ENCODE results near the gene ASPN.

The ASPN gene

DNA sequence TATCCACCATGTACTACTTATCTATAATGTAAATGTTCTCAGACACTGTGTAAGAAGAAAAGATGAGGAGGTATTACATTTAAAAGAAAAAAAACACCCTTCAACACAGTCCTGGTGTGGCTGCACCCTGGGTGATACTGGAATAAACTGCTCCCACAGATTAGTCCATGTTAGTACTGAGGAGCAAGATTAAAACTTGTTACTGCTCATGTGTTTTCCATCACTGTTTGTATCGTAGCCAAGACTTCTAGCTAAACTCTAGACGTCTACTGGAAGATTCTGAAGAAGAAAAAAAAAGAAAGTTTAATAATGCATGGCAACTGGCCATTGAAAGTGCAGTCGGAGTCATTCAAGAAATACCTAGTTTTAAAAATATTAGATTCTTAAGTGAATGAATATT is at the start of gene ASPN:
ASPN (minus strand) TSS at position 178 of the 400 bp plus-strand sequence.
- DNase-seq: no peak

DNA sequence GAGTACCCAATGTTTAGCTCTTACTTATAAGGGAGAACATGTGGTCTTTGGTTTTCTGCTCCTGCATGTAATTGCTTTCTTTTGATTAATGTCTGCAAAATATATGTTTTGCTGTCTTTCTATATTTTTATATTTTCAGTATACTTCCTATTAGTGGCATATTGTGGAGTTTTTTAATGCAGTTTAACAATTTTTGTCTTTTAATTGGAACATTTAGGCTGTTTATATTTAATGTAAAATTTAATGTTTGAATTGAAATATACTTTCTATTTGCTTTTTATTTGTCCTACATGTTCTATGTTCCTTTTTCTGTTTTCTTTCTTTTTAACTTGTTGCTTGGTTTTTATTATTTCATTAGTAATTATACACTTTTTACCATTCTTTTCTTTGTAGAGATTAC is 48.6 kb upstream of the ASPN start:
- DNase-seq: no peak

DNA sequence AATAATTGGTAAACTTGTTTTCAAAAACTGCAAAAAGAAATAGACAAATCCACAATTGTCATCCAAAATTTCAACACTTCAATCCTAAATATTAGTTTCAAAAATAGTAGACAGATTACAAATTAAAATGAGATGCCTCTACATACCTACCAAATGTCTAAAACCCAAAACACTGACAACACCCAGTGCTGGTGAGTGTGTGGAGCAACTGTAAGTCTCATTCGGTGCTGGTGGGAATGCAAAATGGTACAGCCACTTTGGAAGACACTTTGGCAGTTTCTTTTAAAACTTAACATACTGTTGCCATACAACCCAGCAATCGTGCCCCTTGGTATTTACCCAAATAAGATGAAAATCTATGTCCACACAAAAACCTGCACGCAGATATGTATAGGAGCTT is 46.8 kb upstream of the ASPN start:
- DNase-seq: no peak

DNA sequence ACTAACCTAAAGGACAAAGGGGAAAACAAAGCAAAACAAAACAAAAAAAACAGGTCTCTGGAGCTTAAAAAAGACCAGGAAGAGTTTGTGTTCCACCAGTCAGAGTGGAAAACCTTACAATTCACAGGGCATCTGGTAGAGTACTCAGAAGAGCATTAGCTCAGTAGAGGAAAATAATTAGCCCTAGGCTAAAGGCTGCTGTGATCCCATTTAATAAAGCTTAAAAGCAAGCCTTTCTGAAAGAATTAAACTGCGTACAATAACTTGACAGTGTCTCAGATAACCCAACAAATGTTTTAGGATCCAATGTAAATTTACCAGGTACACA is 46.2 kb upstream of the ASPN start:
- no peak for DNase-seq

DNA sequence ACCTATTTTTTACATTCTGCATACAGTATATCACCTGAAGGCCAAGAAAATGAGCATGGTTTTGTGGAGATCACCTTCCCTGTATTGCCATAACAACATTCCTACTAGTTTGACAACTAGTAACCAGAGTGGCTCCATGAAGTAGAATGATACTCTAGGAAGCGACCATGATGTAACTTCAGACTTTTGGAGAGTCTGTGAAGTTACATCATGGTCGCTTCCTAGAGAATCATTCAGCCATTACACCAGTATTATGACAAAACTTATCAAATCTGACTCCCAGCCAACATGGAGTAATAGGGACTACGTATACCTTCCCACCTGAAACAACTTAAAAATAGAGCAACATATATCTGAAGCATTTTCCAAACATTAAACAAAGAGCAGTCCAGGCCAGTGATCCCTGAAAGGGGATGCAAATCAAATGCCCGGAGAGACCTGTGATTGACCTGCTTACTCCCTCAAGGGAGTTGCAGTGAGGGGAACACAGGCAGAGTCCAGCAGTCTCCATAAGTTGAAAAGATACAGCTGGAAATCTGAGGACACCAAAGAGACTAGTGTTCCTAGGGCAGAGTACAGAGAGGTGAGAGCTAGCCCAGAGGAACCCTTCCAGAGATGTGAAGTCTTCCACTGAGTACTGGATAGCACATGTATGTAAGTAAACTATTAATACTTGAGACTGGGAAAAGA is 45.7 kb upstream of the ASPN start:
- DNase-seq: no peak

DNA sequence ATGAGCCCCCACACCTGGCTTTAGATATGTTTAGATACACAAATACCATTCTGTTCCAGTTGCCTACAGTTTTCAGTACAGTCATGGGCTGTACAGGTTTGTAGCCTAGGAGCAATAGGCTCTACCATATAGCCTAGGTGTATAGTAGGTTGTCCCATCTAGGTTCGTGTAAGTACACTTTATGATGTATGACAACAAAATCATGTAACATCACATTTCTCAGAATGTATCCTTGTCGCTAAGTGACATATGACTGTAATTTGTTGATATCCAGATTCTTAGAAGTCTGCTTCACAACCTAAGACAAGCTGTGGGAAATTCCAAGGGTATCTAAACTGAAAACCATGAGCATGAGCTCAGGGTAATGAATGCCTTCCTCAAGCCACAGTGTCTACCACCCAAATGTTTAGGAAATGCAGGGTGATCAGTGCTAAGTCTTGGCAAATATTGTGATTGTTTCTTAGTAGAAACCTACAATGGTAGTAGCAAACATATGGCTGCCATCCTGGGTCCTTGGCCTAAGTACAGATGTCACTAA is 45.1 kb upstream of the ASPN start:
- DNase-seq: no peak

DNA sequence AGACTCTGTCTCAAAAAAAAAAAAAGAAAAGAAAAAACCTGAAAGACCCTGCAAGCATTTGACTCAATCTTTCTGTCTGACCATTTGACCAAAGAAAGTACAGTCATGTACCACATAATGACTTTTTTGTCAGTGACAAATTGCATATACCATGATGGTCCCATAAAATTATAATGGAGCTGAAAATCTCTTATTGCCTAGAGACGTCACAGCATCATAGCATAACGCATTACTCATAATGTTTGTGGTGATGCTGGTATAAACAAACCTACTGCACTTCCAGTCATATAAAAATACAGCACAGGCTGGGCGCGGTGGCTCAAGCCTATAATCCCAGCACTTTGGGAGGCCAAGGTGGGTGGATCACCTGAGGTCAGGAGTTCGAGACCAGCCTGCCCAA is 43.0 kb upstream of the ASPN start:
- no peak for DNase-seq

DNA sequence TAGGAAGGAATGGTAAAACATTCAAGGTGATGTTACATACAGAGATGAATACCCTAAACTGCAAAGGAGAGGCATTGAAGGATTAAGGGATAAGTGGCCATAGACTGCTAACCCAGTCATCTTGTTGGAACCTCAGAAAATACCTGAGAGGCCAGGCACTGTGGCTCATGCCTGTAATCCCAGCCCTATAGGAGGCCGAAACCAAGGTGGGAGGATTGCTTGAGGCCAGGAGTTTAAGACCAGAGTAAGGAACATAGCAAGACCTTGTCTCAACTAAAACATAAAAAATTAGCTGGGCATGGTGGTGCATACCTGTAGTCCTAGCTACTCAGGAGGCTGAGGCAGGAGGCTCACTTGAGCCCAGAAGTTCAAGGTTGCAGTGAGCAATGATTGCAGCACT is 42.6 kb upstream of the ASPN start:
- no peak for DNase-seq

DNA sequence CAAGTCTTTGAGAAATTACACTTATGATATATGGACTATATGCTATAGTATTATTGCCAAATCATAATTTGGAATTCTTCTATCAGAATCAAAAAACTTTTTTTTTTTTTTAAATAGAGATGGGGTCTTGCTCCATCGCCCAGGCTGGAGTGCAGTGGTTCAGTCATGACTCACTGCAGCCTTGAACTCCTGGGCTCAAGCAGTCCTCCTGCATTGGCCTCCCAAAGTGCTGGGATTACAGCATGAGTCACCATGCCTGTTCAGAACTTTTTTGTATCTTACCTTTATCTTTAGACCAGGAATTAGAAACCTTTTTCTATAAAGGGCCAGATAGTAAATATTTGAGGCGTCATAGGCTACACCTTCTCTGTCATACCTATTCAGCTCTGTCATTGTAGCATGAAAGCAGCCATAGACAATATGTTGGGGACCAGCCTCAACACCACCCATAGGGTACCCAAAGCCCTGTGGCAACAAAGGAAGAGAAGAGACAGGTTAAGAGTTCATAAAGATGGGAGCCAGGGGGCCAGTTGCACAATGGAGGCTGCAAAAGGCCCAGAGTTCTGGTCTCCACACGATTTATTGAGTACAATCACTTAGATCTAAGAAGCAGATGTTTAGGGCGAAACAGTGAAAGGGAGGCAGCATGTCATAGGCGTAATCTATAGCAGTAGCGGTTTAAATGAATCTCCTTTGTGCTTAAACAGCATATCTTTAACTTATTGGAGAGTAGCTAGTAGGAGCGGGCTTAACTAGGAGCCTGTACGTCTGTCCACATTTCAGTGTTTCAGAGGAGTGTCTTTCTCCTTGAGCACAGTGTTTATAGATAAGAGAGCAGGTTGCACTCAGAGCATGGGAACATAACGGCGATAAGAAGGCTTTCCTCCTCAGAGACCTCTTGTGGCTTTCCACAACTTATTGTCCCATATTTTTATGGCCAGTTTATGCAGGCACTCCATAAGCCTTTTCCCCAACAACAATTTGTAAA is 41.0 kb upstream of the ASPN start:
- no peak for DNase-seq

DNA sequence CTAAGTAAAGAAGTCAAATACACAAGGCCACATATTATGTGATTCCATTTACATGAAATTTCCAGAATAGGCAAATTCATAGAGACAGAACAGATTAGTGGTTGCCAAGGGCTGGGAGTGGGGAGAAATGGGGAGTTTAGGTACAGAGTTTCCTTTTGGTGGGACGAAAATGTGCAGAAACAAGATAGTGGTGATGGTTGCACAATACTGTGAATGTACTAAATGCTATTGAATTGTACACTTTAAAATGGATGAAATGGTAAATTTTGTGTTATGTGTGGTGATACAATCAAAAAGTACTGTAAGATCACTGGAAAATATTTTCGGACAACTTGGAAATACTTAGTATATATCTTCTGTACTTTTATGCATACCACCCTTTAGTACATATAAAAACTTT is 38.5 kb upstream of the ASPN start:
- DNase-seq: no peak

DNA sequence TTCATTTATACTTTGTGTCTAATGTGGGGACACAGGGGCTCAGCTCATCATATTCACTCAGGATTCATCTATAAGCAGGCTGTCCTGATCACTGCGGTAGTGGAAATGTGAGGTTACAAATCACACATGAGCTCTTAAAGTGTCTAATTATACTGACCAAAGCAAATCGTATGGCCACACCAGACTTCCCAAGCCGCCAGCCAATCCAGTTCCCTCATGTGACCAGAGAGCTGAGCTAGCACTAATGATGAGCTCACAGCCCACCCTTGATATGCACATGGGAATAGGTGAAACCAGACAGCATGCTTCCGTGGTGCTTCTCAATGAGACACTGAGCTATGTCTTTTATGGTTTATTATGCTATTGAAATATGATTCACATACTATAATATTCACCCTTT is 35.9 kb upstream of the ASPN start:
- DNase-seq: no peak

DNA sequence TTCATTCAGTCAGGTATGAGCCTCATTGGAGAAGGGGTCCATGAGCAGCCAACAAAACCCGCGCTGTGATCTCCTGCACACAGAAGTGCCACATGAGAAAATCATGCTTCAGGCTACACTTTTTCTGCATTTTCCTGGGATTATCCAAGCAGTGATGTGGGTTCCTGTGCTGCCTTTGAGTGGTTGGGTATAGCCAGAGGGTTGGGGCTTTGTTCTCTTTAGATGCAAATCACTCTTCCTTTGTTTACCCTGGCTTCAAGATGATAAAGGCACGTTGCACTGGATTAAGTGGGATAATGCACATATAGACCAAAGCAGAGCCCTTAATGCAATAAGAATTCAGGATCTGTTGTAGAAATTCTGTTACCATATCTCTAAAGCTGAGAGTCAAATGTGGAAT is 34.7 kb upstream of the ASPN start:
- DNase-seq: no peak

DNA sequence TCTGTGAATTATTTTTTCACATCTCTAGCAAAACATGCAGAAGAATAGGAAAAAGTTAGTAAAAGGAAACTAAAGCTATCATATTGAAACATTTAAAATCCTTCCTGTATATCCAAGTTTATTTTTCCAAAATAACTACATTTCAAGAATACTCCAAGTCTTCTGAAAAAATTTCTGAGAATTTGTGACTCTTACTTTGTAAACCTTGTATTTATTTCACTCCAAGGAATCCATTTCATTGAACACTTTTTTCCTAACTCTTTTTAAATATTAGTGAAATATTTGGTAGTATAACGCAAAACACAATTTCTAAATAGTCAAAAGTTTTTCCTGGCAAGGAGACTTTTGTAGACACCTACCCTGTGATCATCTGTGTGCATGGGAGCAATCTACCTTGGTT is 34.2 kb upstream of the ASPN start:
- DNase-seq: no peak

DNA sequence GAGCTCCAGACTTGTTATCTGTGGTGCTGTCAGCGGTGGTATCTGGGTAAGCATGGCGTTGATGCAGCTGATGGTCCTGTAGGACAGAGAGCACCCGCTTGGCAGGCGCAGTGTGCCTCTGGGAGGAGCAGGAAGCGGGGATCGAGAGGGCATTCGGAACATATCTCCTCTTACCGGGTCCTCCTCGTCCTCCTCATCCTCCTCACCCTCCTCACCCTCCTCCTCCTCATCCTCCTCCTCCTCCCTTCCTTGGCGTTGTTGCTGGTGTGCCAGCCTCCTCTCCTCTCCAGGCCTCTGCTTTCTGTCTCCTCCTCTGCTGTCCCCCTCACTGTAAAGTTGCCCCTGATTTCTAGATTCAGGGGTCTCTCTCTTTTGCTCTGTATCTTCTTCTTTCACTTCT is 32.3 kb upstream of the ASPN start:
- no peak for DNase-seq

DNA sequence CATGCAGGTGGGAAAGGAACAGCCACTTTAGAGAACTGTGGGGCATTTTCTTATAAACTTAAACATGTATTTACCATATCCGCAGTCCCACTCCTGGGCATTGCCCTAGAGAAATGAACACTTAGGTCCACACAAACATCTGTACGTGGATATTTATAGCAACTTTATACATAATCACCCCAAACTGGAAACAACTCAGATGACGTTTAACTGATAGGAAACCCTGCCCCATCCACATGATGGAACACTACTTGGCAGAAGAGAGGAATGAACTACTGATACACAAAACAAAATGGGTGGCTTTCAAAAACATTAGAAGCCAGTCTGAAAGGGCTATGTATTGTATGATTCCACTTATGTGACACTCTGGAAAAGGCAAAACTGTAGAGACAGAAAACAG is 31.0 kb upstream of the ASPN start:
- DNase-seq: no peak

DNA sequence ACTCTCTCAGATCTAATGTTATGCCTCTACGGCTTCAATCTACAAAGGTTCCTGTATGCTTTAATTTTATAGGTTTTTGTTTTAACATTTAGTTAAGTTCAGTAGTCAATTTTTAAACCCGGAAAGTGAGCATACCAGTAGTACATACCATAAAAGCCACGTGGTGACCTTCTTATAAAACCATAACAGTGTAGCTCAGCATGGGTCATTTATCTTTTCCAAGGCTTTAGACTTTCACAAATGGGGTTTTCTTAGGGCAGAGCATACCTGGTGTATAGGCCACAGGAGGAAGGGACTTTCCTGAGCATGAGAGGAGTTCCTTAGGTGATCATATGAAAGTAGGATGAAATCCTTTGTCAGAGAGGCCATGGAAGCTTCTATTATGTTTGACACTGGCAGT is 30.3 kb upstream of the ASPN start:
- no peak for DNase-seq

DNA sequence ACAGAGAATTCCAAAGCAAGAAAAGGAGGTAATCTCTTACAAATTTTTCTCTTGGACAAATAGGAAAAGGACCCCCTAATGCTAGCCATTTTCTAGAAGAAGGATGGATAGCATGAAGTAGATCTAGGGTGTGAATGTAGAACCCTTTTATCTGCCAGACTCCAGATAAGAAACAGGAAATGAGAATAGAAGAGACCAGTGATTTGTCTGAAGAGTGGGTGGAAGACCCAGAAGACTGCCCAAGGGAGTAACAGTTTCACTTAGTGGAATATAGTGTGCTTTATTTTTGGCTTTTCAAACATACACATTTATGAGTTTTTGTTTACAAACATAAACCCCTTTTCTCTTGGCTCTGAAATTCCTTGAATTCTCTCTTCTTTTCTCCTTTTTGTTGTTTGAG is 28.4 kb upstream of the ASPN start:
- no peak for DNase-seq

DNA sequence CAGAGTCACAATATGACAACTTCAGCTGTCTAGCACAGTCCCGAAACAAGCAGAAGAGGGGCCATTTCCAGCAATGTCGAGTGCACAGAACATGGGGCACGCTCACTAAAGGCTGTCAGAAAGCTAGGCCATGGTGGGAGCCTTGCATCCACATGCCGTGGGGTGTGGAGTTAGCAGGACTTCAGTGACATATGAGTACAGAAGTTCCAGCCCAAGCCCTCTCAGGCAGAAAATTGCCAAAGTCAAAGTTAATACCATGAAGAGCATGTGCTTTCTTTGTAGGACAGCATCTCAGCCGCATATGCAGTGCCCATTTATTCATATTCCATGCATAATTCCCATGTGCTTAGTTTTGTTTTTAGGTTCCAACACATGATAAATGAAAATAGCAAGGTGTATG is 26.7 kb upstream of the ASPN start:
- DNase-seq: no peak

DNA sequence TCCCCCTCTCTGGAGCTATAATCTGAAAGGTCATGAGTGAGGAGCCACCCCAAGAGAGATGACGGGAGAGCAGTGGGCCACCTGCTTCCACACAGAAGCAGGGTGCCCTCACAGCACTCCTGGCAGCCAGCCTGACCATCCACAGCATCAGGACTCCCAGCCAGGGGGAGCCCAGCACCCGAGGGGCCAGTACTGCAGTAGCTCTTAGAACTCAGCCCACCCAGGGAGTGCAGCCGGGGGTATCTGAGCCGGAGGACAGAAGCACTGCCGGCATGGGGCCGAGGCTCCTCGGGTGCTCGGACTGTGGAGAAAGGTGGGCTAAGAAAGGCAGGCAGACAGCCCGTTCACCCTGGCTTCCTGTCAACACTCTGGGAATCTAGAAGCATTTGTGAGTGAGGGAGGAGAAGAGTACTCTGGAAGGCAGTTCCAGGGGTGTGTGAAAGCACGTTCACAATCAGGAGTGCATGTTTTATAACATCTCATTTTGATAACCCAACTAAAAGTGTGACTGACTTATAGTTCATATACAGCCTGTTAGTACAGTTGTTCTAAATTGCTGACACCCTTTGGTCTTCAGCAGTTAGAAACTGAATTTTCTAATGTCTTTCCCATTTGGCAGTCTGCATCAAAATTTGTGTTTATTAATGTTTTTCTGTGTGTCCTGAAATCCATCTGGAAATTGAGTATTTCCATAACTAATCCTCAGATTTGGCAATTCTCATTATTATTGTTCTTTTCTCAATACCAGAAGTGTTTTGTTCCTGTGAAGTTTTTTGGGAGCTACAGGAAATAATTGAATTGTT is 25.9 kb upstream of the ASPN start:
- no peak for DNase-seq

DNA sequence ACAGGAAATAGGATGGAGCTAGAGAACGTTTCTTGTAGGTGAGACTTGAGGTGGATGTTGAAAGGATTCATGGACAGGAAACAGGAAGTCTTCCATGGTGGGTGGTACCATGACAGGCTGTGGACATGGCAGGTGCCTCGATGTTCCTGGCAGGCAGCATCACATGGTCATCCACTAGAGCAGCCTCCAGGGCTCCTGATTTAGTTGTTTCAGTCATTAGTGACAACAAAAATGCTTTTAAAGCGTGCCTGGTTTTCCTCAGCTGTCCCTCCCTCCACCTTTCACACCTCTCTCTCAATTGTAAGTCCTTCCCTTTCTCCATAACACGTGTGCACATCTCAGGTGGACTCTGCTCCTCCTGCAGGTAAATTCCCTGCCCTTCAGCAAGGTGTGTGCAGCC is 25.2 kb upstream of the ASPN start:
- no peak for DNase-seq

DNA sequence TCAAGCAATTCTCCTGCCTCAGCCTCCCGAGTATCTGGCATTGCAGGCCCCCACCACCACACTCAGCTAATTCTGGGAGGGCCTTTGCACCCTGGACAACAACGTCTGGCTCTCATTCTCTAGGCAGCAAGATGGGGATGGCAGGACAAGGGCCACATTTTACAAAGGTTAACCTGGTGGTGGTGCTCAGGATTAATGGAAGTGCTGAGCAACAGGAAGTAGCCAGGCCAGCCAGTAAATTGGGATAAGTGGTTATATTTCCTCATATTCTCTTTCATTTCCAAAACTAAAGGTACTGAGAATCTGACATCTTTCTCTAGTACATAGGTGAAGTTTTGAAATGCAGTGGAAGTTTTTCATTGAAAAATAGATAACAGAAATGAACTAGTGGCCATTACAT is 24.7 kb upstream of the ASPN start:
- DNase-seq: no peak

DNA sequence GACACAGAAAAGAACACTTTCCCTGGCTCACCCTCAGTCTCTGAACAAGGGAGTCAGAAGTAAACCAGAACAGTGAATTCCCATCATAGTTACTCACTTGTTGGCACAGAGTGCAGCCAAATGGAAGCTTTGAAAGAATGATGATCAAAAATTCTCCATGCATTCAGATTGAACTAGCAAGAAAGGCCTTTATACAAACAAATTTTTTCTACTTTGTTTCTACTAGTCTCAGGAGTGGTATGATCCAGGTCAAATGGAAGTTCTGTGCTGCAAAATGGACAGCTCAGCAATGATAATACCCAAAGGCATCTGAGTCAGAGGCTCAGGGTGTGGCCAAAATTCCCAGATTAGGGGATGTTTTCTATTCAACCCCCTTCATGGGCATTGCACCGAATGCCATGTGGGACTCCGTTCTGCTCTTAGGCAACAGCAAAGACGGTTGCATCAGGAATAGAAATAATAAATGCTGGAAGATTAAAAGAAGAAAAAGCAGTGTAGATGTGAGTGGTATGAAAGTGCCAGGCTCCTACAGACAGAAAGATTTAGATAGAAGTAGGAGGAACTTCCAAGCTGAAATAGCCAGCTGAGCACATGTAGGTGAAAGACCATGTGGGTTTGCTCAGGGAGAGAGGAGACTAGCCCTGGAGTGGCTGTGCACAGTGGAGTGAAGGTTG is 24.0 kb upstream of the ASPN start:
- no peak for DNase-seq

DNA sequence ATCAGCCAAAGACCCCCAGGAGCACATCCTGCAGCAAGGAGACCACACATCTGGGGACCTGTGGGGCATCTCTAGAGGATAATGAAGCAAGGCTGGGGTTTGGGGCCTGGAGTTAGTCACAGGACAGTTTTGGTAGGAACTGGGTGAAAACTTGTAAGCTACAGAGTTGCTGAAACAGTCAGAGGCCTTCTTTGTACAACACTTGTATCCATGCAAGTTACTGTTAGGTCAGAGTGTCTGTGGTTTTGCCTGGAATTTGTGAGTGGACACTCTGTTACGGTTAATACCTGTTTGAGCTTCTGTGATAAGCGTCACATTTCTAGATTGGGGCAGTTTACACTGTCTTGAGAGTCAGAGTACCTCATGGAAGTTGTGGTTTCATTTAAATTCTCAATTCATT is 22.6 kb upstream of the ASPN start:
- DNase-seq: no peak

Data from GF-D8 (cell line).